Stimulated activated naive CD8-positive, alpha-beta T cell treated with anti-CD3 and anti-CD28 coated beads, Interleukin-15, amount 100 ng/mL, for 72 hours (primary cell): ENCODE results near the gene IRS2.
"Not testable (repeated sequence)": the region's sequence is repeated elsewhere in the genome, so short reads cannot be mapped to it uniquely, and the experiment has no call there.

ENCODE experiments used
- ATAC-seq: fragments of 150-1000 bp; cut with Tn5 transposase; 2 replicates; pipeline ENCODE4 v1.10.0; 2021; ENCODE audit warnings: mild to moderate bottlenecking, moderate library complexity
- DNase-seq, 2 donors: peaks; one replicate each; pipeline ENCODE4 v3.0.0; 2021 to 2022
- H3K27ac Mint-ChIP-seq, 2 donors: one replicate each; pipeline ENCODE4 v1.8.0; 2022; ENCODE audit warnings: mild to moderate bottlenecking in 2 of 2, mixed read lengths in 2 of 2, moderate library complexity in 2 of 2
- H3K27me3 Mint-ChIP-seq: one replicate; pipeline ENCODE4 v1.8.0; 2022; ENCODE audit warnings: mixed read lengths
- H3K4me1 Mint-ChIP-seq: one replicate; pipeline ENCODE4 v1.8.0; 2022; ENCODE audit warnings: mild to moderate bottlenecking, mixed read lengths
- H3K4me3 Mint-ChIP-seq, 2 donors: one replicate each; pipeline ENCODE4 v1.8.0; 2022; ENCODE audit warnings: mild to moderate bottlenecking in 2 of 2, mixed read lengths in 2 of 2, moderate library complexity in 1 of 2
- H3K9me3 Mint-ChIP-seq, 2 donors: one replicate each; pipeline ENCODE4 v1.8.0; 2022; ENCODE audit warnings: mixed read lengths in 2 of 2

IRS2 gene, protein sequence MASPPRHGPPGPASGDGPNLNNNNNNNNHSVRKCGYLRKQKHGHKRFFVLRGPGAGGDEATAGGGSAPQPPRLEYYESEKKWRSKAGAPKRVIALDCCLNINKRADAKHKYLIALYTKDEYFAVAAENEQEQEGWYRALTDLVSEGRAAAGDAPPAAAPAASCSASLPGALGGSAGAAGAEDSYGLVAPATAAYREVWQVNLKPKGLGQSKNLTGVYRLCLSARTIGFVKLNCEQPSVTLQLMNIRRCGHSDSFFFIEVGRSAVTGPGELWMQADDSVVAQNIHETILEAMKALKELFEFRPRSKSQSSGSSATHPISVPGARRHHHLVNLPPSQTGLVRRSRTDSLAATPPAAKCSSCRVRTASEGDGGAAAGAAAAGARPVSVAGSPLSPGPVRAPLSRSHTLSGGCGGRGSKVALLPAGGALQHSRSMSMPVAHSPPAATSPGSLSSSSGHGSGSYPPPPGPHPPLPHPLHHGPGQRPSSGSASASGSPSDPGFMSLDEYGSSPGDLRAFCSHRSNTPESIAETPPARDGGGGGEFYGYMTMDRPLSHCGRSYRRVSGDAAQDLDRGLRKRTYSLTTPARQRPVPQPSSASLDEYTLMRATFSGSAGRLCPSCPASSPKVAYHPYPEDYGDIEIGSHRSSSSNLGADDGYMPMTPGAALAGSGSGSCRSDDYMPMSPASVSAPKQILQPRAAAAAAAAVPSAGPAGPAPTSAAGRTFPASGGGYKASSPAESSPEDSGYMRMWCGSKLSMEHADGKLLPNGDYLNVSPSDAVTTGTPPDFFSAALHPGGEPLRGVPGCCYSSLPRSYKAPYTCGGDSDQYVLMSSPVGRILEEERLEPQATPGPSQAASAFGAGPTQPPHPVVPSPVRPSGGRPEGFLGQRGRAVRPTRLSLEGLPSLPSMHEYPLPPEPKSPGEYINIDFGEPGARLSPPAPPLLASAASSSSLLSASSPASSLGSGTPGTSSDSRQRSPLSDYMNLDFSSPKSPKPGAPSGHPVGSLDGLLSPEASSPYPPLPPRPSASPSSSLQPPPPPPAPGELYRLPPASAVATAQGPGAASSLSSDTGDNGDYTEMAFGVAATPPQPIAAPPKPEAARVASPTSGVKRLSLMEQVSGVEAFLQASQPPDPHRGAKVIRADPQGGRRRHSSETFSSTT (N-terminal part only)

GRCh38 chr13:109786457-109787134 lies at the start of gene IRS2:
Gene IRS2 (minus strand): TSS chr13:109786583. CDS start chr13:109786053, 530 bp downstream.
- H3K4me3 Mint-ChIP-seq = peak within 1 kb of the TSS; percentile 85 to 86
- ATAC-seq (peak; percentile 86), DNase-seq (peak; percentile 91 to 94)
- peaks cover 17% of the 10 kb centered on the region for H3K4me1 Mint-ChIP-seq
- no peaks in the 10 kb centered on the region for H3K9me3 Mint-ChIP-seq
- H3K27me3 Mint-ChIP-seq = peaks cover 27% of the 10 kb centered on the region
- H3K27ac Mint-ChIP-seq = peak within 1 kb of the TSS; percentile 80 to 91

GRCh38 chr13:109834973-109835720 lies 48.8 kb upstream of the IRS2 start:
- no peaks in the 10 kb centered on the region for H3K9me3 Mint-ChIP-seq
- DNase-seq (no peak), ATAC-seq (no peak)
- H3K4me3 Mint-ChIP-seq = no peak overlapping the region
- no peak overlapping the region for H3K27ac Mint-ChIP-seq
- peaks cover 55% of the 10 kb centered on the region for H3K27me3 Mint-ChIP-seq
- H3K4me1 Mint-ChIP-seq = peaks cover 3% of the 10 kb centered on the region

- peaks cover 43% of the 10 kb centered on the region for H3K27me3 Mint-ChIP-seq
- no peak overlapping the region for H3K27ac Mint-ChIP-seq
- no peaks in the 10 kb centered on the region for H3K9me3 Mint-ChIP-seq
- DNase-seq (no peak), ATAC-seq (no peak)
- H3K4me1 Mint-ChIP-seq = no peaks in the 10 kb centered on the region
- no peak overlapping the region for H3K4me3 Mint-ChIP-seq
Measured at GRCh38 chr13:109833940-109834339, 47.6 kb upstream of the IRS2 start.

DNA sequence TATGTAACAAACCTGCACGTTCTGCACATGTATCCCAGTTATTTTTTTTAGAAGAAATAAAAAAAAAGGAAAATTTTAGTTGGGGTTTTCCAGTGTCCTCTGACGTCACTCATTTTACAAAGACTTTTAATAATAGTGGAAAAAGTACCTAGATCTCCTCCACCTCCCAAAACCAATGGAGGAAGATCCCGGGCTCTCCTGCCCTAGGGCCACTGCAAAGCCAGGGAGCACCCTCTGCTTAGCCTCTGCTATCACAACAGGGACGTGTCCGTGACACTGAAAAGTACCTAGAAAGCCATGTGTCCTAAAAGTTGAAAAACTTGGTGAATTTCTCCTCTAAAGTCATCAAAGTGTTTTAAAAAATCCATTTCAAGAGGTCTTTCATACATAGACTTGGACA lies 46.7 kb upstream of the IRS2 start:
- H3K4me3 Mint-ChIP-seq = no peak overlapping the region
- peaks cover 1 to 3% of the 10 kb centered on the region in 2 donors for H3K9me3 Mint-ChIP-seq
- DNase-seq = no peak
- H3K27ac Mint-ChIP-seq = no peak overlapping the region
- no peaks in the 10 kb centered on the region for H3K4me1 Mint-ChIP-seq
- peaks cover 43% of the 10 kb centered on the region for H3K27me3 Mint-ChIP-seq
- no peak for ATAC-seq

DNA sequence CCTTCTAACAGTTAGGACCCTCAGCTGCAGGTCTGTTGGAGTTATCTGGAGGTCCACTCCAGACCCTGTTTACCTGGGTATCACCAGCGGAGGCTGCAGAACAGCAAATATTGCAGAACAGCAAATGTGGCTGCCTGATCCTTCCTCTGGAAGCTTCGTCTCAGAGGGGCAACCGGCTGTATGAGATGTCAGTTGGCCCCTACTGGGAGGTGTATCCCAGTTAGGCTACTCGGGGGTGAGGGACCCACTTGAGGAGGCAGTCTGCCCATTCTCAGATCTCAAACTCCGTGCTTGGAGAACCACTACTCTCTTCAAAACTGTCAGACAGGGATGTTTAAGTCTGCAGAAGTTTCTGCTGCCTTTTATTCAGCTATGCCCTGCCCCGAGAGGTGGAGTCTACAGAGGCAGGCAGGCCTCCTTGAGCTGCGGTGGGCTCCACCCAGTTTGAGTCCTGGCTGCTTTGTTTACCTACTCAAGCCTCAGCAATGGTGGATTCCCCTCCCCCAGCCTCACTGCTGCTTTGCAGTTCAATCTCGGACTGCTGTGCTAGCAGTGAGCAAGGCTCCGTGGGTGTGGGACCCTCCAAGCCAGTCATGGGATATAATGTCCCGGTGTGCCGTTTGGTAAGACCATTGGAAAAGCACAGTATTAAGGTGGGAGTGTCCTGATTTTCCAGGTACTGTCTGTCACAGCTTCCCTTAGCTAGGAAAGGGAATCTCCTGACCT lies 42.4 kb upstream of the IRS2 start:
- H3K9me3 Mint-ChIP-seq, H3K4me3 Mint-ChIP-seq, H3K27ac Mint-ChIP-seq, DNase-seq, H3K4me1 Mint-ChIP-seq, ATAC-seq: not testable (repeated sequence)
- H3K27me3 Mint-ChIP-seq = peaks cover 58% of the 10 kb centered on the region

- DNase-seq, H3K9me3 Mint-ChIP-seq, H3K4me1 Mint-ChIP-seq, ATAC-seq, H3K27ac Mint-ChIP-seq, H3K4me3 Mint-ChIP-seq: not testable (repeated sequence)
- H3K27me3 Mint-ChIP-seq = peaks cover 47% of the 10 kb centered on the region
Measured at GRCh38 chr13:109823201-109823600, 36.8 kb upstream of the IRS2 start.

DNA sequence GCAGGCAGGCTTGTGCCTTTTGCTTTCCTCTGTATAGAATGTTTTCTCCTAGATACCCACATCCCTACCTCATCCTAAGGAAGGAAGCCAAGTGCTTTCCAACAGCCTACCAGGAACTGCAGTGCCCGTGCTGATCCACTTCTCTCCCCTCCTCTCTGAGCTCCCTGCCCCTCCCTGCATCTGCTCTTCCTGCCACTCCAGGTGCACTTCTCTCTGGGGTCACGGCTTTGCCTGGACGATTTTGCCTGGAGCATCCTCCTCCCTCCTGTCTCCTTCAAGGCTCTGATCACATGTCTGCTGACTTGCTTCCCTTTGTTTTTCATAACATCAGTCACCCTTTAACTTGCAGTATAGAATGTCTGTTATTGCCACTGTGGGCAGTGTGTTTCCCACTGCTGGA lies 34.7 kb upstream of the IRS2 start:
- Mint-ChIP-seq H3K9me3 (no peaks in the 10 kb centered on the region), H3K27me3 (peaks cover 47% of the 10 kb centered on the region), H3K4me1 (no peaks in the 10 kb centered on the region), H3K4me3 (no peak overlapping the region), H3K27ac (no peak overlapping the region)
- ATAC-seq (no peak), DNase-seq (no peak)

DNA sequence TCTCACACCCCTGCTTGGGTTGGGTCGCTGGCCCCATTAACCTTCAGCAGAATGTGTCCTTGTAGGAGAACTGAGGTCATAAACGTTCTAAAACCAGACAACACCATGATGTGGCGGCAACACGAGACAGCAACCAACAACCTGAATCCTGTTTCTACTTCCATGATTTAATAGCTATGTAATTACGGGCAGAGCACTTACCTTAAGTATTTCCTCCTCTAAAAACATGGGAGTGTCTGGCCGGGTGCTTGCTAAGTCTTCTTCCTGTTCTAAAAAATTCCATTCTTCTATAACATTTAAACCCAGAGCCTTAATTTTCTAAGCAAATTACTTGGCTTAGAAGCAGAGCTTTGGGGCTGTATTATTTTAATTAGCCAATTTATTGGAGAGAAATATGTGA lies 33.5 kb upstream of the IRS2 start:
- ATAC-seq = no peak
- DNase-seq = no peak
- H3K27ac Mint-ChIP-seq = no peak overlapping the region
- H3K27me3 Mint-ChIP-seq = peaks cover 40% of the 10 kb centered on the region
- no peaks in the 10 kb centered on the region for H3K9me3 Mint-ChIP-seq
- no peaks in the 10 kb centered on the region for H3K4me1 Mint-ChIP-seq
- no peak overlapping the region for H3K4me3 Mint-ChIP-seq

DNA sequence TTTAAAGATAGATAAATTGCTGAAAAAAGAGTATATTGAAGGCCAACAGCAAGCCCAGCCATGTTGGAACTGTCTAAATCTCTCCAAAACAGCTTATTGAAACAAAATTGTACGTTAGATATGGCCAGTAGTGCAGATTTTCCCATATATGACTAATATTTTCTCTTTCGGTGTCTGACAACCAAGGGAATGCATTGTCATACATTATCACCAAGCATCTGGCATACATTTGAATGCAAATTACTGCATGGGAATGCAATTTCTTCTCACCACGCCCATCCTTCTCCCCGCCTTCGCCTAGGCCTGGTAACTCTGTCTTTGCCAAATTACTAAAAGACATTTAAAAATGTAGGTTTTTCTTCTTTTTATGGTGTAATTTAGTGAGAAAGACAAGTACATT lies 32.5 kb upstream of the IRS2 start:
- no peak overlapping the region for H3K27ac Mint-ChIP-seq
- ATAC-seq (no peak), DNase-seq (no peak)
- peaks cover 40% of the 10 kb centered on the region for H3K27me3 Mint-ChIP-seq
- no peak overlapping the region for H3K4me3 Mint-ChIP-seq
- no peaks in the 10 kb centered on the region for H3K4me1 Mint-ChIP-seq
- no peaks in the 10 kb centered on the region for H3K9me3 Mint-ChIP-seq

- ATAC-seq (no peak), DNase-seq (no peak)
- no peaks in the 10 kb centered on the region for H3K9me3 Mint-ChIP-seq
- H3K4me1 Mint-ChIP-seq = no peaks in the 10 kb centered on the region
- H3K4me3 Mint-ChIP-seq = no peak overlapping the region
- H3K27me3 Mint-ChIP-seq = peaks cover 48% of the 10 kb centered on the region
- no peak overlapping the region for H3K27ac Mint-ChIP-seq
Measured at GRCh38 chr13:109817591-109818535, 31.5 kb upstream of the IRS2 start.

DNA sequence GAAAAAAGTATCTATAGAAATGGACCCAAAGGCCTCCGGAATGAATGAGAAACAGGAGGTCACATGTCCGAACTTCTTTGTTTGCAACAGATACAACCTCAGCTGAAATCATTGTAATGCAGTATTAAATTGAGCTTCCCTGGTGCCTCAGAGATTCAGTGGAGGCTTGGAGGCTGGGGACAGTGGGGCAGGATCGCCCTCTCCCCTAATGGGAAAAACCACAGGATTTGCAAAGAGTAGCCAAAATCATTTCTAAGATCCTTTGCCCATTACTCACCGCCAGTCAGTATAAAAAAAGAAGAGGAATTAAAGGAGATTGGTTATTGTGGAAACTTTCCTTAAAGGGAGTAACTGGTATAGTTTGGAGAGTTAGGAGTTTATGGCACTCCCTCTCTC lies 30.4 kb upstream of the IRS2 start:
- no peak overlapping the region for H3K27ac Mint-ChIP-seq
- ATAC-seq (no peak), DNase-seq (no peak)
- peaks cover 49% of the 10 kb centered on the region for H3K27me3 Mint-ChIP-seq
- no peaks in the 10 kb centered on the region for H3K9me3 Mint-ChIP-seq
- H3K4me1 Mint-ChIP-seq = no peaks in the 10 kb centered on the region
- no peak overlapping the region for H3K4me3 Mint-ChIP-seq

GRCh38 chr13:109816112-109816807 lies 29.9 kb upstream of the IRS2 start:
- Mint-ChIP-seq H3K27ac (no peak overlapping the region), H3K4me1 (no peaks in the 10 kb centered on the region), H3K9me3 (no peaks in the 10 kb centered on the region), H3K27me3 (peaks cover 51% of the 10 kb centered on the region), H3K4me3 (no peak overlapping the region)
- DNase-seq = no peak
- no peak for ATAC-seq

DNA sequence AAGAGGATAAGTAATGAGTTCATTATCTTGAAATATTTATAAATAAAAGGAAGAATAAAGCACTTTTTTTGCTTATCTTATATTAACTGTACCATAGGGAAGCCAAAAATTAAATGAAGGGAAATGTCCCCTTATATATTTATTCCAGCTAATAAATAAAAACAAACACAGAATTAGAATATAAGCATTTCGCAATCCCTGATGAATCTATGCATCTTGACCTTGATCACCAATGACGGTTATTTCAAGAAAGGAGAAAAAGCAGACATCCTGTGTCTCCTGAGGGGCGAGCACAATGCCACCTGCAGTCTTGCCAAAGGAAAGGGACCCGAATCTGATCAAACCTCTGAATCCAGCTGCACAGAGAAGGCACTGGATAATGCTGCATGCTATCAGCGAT lies 29.3 kb upstream of the IRS2 start:
- peaks cover 46% of the 10 kb centered on the region for H3K27me3 Mint-ChIP-seq
- DNase-seq (no peak), ATAC-seq (no peak)
- H3K4me1 Mint-ChIP-seq = no peaks in the 10 kb centered on the region
- no peaks in the 10 kb centered on the region for H3K9me3 Mint-ChIP-seq
- H3K4me3 Mint-ChIP-seq = no peak overlapping the region
- no peak overlapping the region for H3K27ac Mint-ChIP-seq
